Activated naive CD4-positive, alpha-beta T cell (primary cell): ENCODE measurements around the gene PPFIA2.
A peak's percentile ranks its signal among the peaks of the same experiment; 100 is the strongest.

Experiments used
- DNase-seq, 4 experiments: peaks; one replicate each; lab custom pipeline; 2025; lab: John Stamatoyannopoulos, UW

Gene PPFIA2

GRCh38 chr12:81759190-81760051 is at the start of gene PPFIA2:
Gene PPFIA2, minus strand, starts transcription at chr12:81759350.
- no peak for DNase-seq

- DNase-seq = no peak
Measured at GRCh38 chr12:81800298-81801148, 41.4 kb upstream of the PPFIA2 start.

GRCh38 chr12:81798294-81798693 is 39.1 kb upstream of the PPFIA2 start:
- no peak for DNase-seq

GRCh38 chr12:81797100-81797499 is 38.0 kb upstream of the PPFIA2 start:
- DNase-seq = no peak

- DNase-seq = no peak
Measured at GRCh38 chr12:81792666-81793065, 33.5 kb upstream of the PPFIA2 start.

GRCh38 chr12:81779216-81779615 is 20.1 kb upstream of the PPFIA2 start:
- DNase-seq = no peak

GRCh38 chr12:81778719-81779118 is 19.6 kb upstream of the PPFIA2 start:
- DNase-seq = no peak

- DNase-seq = peak in 1 of 4 experiments; percentile 1
Measured at GRCh38 chr12:81758421-81759189, 545 bp downstream of the PPFIA2 start.

GRCh38 chr12:81757731-81758365 is 1.3 kb downstream of the PPFIA2 start:
- DNase-seq = no peak

- no peak for DNase-seq
Measured at GRCh38 chr12:81729781-81730180, 29.4 kb downstream of the PPFIA2 start.

GRCh38 chr12:81727391-81727790 is 31.8 kb downstream of the PPFIA2 start:
- no peak for DNase-seq

- no peak for DNase-seq
Measured at GRCh38 chr12:81726634-81727033, 32.5 kb downstream of the PPFIA2 start.

GRCh38 chr12:81723361-81723760 is 35.8 kb downstream of the PPFIA2 start:
- DNase-seq = no peak

- DNase-seq = no peak
Measured at GRCh38 chr12:81722004-81722403, 37.1 kb downstream of the PPFIA2 start.

- no peak for DNase-seq
Measured at GRCh38 chr12:81718616-81719015, 40.5 kb downstream of the PPFIA2 start.

- no peak for DNase-seq
Measured at GRCh38 chr12:81712536-81712935, 46.6 kb downstream of the PPFIA2 start.

- no peak for DNase-seq
Measured at GRCh38 chr12:81705586-81705985, 53.6 kb downstream of the PPFIA2 start.

- DNase-seq = no peak
Measured at GRCh38 chr12:81699551-81699950, 59.6 kb downstream of the PPFIA2 start.

GRCh38 chr12:81692008-81692407 is 67.1 kb downstream of the PPFIA2 start:
- DNase-seq = no peak

GRCh38 chr12:81683881-81684280 is 75.3 kb downstream of the PPFIA2 start:
- no peak for DNase-seq

GRCh38 chr12:81679614-81680013 is 79.5 kb downstream of the PPFIA2 start:
- DNase-seq = no peak

- DNase-seq = no peak
Measured at GRCh38 chr12:81670759-81671158, 88.4 kb downstream of the PPFIA2 start.
